ENCODE data around the gene NRG3. TPM values are rescaled to one million over a fixed set of nuclear protein-coding genes. Genes with fewer than 3 reads are reported as not detected.
"Not testable (repeated sequence)": the region's sequence is repeated elsewhere in the genome, so short reads cannot be mapped to it uniquely, and the experiment has no call there.

NRG3 gene
- total RNA-seq, 4 donors from 2014 or later: 0.54 TPM; not detected in 3

DNA sequence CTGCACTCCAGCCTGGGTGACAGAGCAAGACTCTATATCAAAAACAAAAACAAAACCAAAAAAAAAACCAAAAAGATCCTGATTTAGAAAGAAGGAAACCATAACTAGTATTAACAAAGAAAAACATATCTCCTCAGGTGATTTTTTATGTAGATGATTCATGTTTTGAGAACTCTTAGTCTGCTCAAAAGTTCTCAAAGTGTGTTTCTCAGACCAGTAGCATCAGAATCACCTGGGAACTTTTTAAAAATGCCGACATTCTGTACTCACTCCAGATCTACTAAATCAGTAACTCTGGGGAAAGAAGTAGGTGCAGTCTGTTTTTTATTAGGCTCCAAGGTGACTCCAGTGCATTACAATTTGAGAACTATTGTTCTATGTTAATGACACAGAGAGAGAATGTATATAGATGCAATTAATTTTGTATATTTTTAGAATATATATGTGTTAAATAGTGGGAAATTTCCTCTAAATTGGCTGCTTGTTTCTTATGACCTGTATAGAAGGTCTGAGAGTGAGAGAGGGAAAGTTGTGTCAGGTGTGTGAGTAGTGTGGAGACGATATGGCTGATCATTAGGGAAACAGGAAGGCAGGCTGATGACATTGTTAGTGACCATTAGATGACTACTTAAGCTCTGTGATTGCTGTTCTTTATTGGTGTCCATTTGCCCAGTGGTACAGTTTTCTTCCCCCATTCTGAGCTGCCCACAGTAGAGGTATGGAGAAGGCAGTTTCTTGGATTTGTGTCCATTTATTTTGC lies 1075.0 kb downstream of the NRG3 start:
- no peaks in the 10 kb centered on the region for H3K4me1 ChIP-seq
- H3K27me3 ChIP-seq: no peaks in the 10 kb centered on the region
- no peak overlapping the region for H3K4me3 ChIP-seq
- peaks cover 0 to 12% (median 0%) of the 10 kb centered on the region in 3 donors for H3K9me3 ChIP-seq
- no peak for ATAC-seq
- H3K27ac ChIP-seq: no peak overlapping the region
- no peaks in the 10 kb centered on the region for H3K36me3 ChIP-seq
- TF ChIP-seq POLR2AphosphoS5 (IDR thresholded peaks at IDR 0.05) (no peak), EP300 (IDR thresholded peaks at IDR 0.05) (no peak), POLR2A (IDR thresholded peaks at IDR 0.05) (no peak)
- TF ChIP-seq, protein P1, sequence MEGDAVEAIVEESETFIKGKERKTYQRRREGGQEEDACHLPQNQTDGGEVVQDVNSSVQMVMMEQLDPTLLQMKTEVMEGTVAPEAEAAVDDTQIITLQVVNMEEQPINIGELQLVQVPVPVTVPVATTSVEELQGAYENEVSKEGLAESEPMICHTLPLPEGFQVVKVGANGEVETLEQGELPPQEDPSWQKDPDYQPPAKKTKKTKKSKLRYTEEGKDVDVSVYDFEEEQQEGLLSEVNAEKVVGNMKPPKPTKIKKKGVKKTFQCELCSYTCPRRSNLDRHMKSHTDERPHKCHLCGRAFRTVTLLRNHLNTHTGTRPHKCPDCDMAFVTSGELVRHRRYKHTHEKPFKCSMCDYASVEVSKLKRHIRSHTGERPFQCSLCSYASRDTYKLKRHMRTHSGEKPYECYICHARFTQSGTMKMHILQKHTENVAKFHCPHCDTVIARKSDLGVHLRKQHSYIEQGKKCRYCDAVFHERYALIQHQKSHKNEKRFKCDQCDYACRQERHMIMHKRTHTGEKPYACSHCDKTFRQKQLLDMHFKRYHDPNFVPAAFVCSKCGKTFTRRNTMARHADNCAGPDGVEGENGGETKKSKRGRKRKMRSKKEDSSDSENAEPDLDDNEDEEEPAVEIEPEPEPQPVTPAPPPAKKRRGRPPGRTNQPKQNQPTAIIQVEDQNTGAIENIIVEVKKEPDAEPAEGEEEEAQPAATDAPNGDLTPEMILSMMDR (IDR thresholded peaks at IDR 0.05): no peak
- 63 to 90% methylated on average over 1 to 2 of the region's 2 CpGs for WGBS, 2 donors (ENCODE audit: low coverage in 1 of 2)

GRCh38 chr10:82953331-82953730 lies 1078.3 kb downstream of the NRG3 start:
- Histone ChIP-seq H3K4me3 (no peak overlapping the region), H3K9me3 (peaks cover 0 to 4% (median 0%) of the 10 kb centered on the region in 3 donors), H3K27ac (no peak overlapping the region), H3K36me3 (no peaks in the 10 kb centered on the region), H3K4me1 (no peaks in the 10 kb centered on the region), H3K27me3 (peaks cover 7% of the 10 kb centered on the region)
- ATAC-seq: no peak
- TF ChIP-seq POLR2A (IDR thresholded peaks at IDR 0.05): no peak
- TF ChIP-seq, protein P1 (IDR thresholded peaks at IDR 0.05): no peak
- no peak for TF ChIP-seq EP300 (IDR thresholded peaks at IDR 0.05)
- TF ChIP-seq POLR2AphosphoS5 (IDR thresholded peaks at IDR 0.05): no peak
- 90 to 94% methylated on average over 3 to 5 of the region's 5 CpGs for WGBS, 2 donors (ENCODE audit: low coverage in 1 of 2)

GRCh38 chr10:82953909-82954308 lies 1078.9 kb downstream of the NRG3 start:
- WGBS, 2 donors (ENCODE audit: low coverage in 1 of 2): 58 to 77% methylated on average over 4 of the region's 4 CpGs
- no peak for ATAC-seq
- TF ChIP-seq EP300 (IDR thresholded peaks at IDR 0.05) (no peak), POLR2AphosphoS5 (IDR thresholded peaks at IDR 0.05) (no peak), POLR2A (IDR thresholded peaks at IDR 0.05) (no peak)
- TF ChIP-seq, protein P1 (IDR thresholded peaks at IDR 0.05): no peak
- H3K4me1 ChIP-seq: no peaks in the 10 kb centered on the region
- no peak overlapping the region for H3K27ac ChIP-seq
- H3K36me3 ChIP-seq: no peaks in the 10 kb centered on the region
- H3K27me3 ChIP-seq: peaks cover 13% of the 10 kb centered on the region
- peaks cover 0 to 4% (median 0%) of the 10 kb centered on the region in 3 donors for H3K9me3 ChIP-seq
- H3K4me3 ChIP-seq: no peak overlapping the region

- ATAC-seq, H3K9me3 ChIP-seq, H3K36me3 ChIP-seq, H3K4me3 ChIP-seq, H3K4me1 ChIP-seq, H3K27ac ChIP-seq: not testable (repeated sequence)
- H3K27me3 ChIP-seq: peaks cover 18% of the 10 kb centered on the region
- 77 to 83% methylated on average over 7 of the region's 7 CpGs for WGBS, 2 donors (ENCODE audit: low coverage in 1 of 2)
These were observed 1085.5 kb downstream of the NRG3 start for GRCh38 chr10:82960421-82961060.

DNA sequence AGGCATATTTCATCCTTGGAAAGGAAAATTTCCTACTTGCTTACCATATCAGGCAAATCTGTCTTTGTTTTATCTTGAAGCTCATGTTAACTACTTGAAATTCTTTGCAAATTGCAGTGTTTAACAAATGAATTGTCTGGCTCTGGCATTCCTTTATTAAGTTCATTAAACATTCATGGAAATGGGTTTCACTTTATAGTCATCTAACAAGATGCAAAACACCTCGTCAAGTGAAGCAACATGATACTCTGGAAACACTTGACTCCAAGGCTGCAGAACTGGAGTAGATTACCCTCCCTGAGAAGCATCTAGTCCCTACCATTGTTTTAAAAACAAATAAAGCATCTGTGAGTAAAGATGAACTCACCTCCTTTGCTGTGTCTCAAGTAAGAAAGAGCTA lies 1086.9 kb downstream of the NRG3 start:
- H3K4me3 ChIP-seq: no peak overlapping the region
- WGBS, 2 donors (ENCODE audit: low coverage in 1 of 2): 60% methylated on average over 1 of the region's 1 CpG; no CpG with 5 or more reads in 1 of the 2 donors
- H3K9me3 ChIP-seq: no peaks in the 10 kb centered on the region
- H3K36me3 ChIP-seq: no peaks in the 10 kb centered on the region
- TF ChIP-seq POLR2AphosphoS5 (IDR thresholded peaks at IDR 0.05): no peak
- no peak for TF ChIP-seq POLR2A (IDR thresholded peaks at IDR 0.05)
- TF ChIP-seq EP300 (IDR thresholded peaks at IDR 0.05): no peak
- TF ChIP-seq, protein P1 (IDR thresholded peaks at IDR 0.05): no peak
- no peak overlapping the region for H3K27ac ChIP-seq
- H3K27me3 ChIP-seq: peaks cover 18% of the 10 kb centered on the region
- H3K4me1 ChIP-seq: no peaks in the 10 kb centered on the region
- ATAC-seq: no peak

Data from gastroesophageal sphincter (tissue), 4 donors.